ENCODE results near the gene SFTA2. TPM values are rescaled to one million over a fixed set of nuclear protein-coding genes. Genes with fewer than 3 reads are reported as not detected.
"Not testable (repeated sequence)": the region's sequence is repeated elsewhere in the genome, so short reads cannot be mapped to it uniquely, and the experiment has no call there.

The SFTA2 gene
- not detected in 2 replicates for total RNA-seq (2014; rRNA removed; shearing (Covaris generic); ENCODE audit: low replicate concordance)

GRCh38 chr6:30931969-30932645, at the start of gene SFTA2:
SFTA2 (minus strand) TSS chr6:30932170; CDS start chr6:30932096, 74 bp downstream.
- Histone ChIP-seq H3K9me3 (no peaks in the 10 kb centered on the region), H3K36me3 (no peaks in the 10 kb centered on the region), H3K27me3 (no peaks in the 10 kb centered on the region), H3K4me3 (no peak within 1 kb of the TSS)
- no peak for DNase-seq

GRCh38 chr6:30979690-30980089, 47.7 kb upstream of the SFTA2 start:
- Histone ChIP-seq H3K36me3 (no peaks in the 10 kb centered on the region), H3K27me3 (no peaks in the 10 kb centered on the region), H3K4me3 (no peak overlapping the region), H3K9me3 (no peaks in the 10 kb centered on the region)
- DNase-seq, result no peak

- no peak for DNase-seq
- Histone ChIP-seq H3K36me3 (no peaks in the 10 kb centered on the region), H3K4me3 (no peak overlapping the region), H3K9me3 (no peaks in the 10 kb centered on the region), H3K27me3 (no peaks in the 10 kb centered on the region)
Measured at GRCh38 chr6:30979141-30979540, 47.2 kb upstream of the SFTA2 start.

- no peak overlapping the region for H3K4me3 ChIP-seq
Measured at GRCh38 chr6:30974490-30975252, 42.7 kb upstream of the SFTA2 start.

GRCh38 chr6:30972816-30973215, 40.8 kb upstream of the SFTA2 start:
- H3K4me3 ChIP-seq, result no peak overlapping the region
- no peaks in the 10 kb centered on the region for H3K9me3 ChIP-seq
- H3K36me3 ChIP-seq, result no peaks in the 10 kb centered on the region
- no peak for DNase-seq
- H3K27me3 ChIP-seq, result no peaks in the 10 kb centered on the region

More at GRCh38 chr6:30974490-30975252, 42.7 kb upstream of the SFTA2 start:
- Histone ChIP-seq H3K36me3 (no peaks in the 10 kb centered on the region), H3K27me3 (no peaks in the 10 kb centered on the region), H3K9me3 (no peaks in the 10 kb centered on the region)
- DNase-seq, result no peak

- Histone ChIP-seq H3K9me3 (no peaks in the 10 kb centered on the region), H3K27me3 (no peaks in the 10 kb centered on the region), H3K4me3 (no peak overlapping the region), H3K36me3 (no peaks in the 10 kb centered on the region)
- DNase-seq, result no peak
Measured at GRCh38 chr6:30970946-30971345, 39.0 kb upstream of the SFTA2 start.

- H3K4me3 ChIP-seq, H3K27me3 ChIP-seq, H3K9me3 ChIP-seq, DNase-seq, H3K36me3 ChIP-seq: not testable (repeated sequence)
Measured at GRCh38 chr6:30969171-30969570, 37.2 kb upstream of the SFTA2 start.

- Histone ChIP-seq H3K9me3 (no peaks in the 10 kb centered on the region), H3K36me3 (no peaks in the 10 kb centered on the region), H3K27me3 (no peaks in the 10 kb centered on the region), H3K4me3 (no peak overlapping the region)
- DNase-seq, result no peak
Measured at GRCh38 chr6:30966154-30966553, 34.2 kb upstream of the SFTA2 start.

GRCh38 chr6:30965140-30965601, 33.2 kb upstream of the SFTA2 start:
- H3K27me3 ChIP-seq, result no peaks in the 10 kb centered on the region
- DNase-seq, result no peak
- H3K9me3 ChIP-seq, result no peaks in the 10 kb centered on the region
- no peaks in the 10 kb centered on the region for H3K36me3 ChIP-seq
- no peak overlapping the region for H3K4me3 ChIP-seq

GRCh38 chr6:30964075-30964474, 32.1 kb upstream of the SFTA2 start:
- H3K4me3 ChIP-seq, result no peak overlapping the region
- no peaks in the 10 kb centered on the region for H3K36me3 ChIP-seq
- DNase-seq, result no peak
- no peaks in the 10 kb centered on the region for H3K9me3 ChIP-seq
- H3K27me3 ChIP-seq, result no peaks in the 10 kb centered on the region

GRCh38 chr6:30963641-30964040, 31.7 kb upstream of the SFTA2 start:
- no peaks in the 10 kb centered on the region for H3K27me3 ChIP-seq
- no peak for DNase-seq
- no peaks in the 10 kb centered on the region for H3K9me3 ChIP-seq

GRCh38 chr6:30962716-30963115, 30.7 kb upstream of the SFTA2 start:
- no peaks in the 10 kb centered on the region for H3K9me3 ChIP-seq
- no peaks in the 10 kb centered on the region for H3K36me3 ChIP-seq
- H3K27me3 ChIP-seq, result no peaks in the 10 kb centered on the region
- no peak for DNase-seq
- H3K4me3 ChIP-seq, result no peak overlapping the region

More at GRCh38 chr6:30963641-30964040, 31.7 kb upstream of the SFTA2 start:
- no peak overlapping the region for H3K4me3 ChIP-seq
- no peaks in the 10 kb centered on the region for H3K36me3 ChIP-seq

- no peak for DNase-seq
- Histone ChIP-seq H3K27me3 (no peaks in the 10 kb centered on the region), H3K36me3 (no peaks in the 10 kb centered on the region), H3K4me3 (no peak overlapping the region), H3K9me3 (no peaks in the 10 kb centered on the region)
Measured at GRCh38 chr6:30960907-30961673, 29.1 kb upstream of the SFTA2 start.

- no peaks in the 10 kb centered on the region for H3K36me3 ChIP-seq
- H3K27me3 ChIP-seq, result no peaks in the 10 kb centered on the region
- no peak for DNase-seq
- no peak overlapping the region for H3K4me3 ChIP-seq
- H3K9me3 ChIP-seq, result no peaks in the 10 kb centered on the region
Measured at GRCh38 chr6:30957716-30958115, 25.7 kb upstream of the SFTA2 start.

- no peak for DNase-seq
- no peaks in the 10 kb centered on the region for H3K36me3 ChIP-seq
- no peak overlapping the region for H3K4me3 ChIP-seq
- H3K27me3 ChIP-seq, result no peaks in the 10 kb centered on the region
- H3K9me3 ChIP-seq, result no peaks in the 10 kb centered on the region
Measured at GRCh38 chr6:30955367-30956042, 23.5 kb upstream of the SFTA2 start.

- DNase-seq, result no peak
- no peaks in the 10 kb centered on the region for H3K27me3 ChIP-seq
- H3K36me3 ChIP-seq, result no peaks in the 10 kb centered on the region
- no peak overlapping the region for H3K4me3 ChIP-seq
- H3K9me3 ChIP-seq, result no peaks in the 10 kb centered on the region
Measured at GRCh38 chr6:30954631-30955366, 22.8 kb upstream of the SFTA2 start.

Measured in MG63 (cell line).